CD4-positive, alpha-beta T cell treated with Interleukin-21 for 1 hour (primary cell): Measurements from ENCODE around the gene ZSCAN1.

Experiments
- DNase-seq: peaks from one replicate; pipeline ENCODE4 v3.0.0-alpha.2; 2020

Gene ZSCAN1

GRCh38 chr19:58042495-58043340 is 8.9 kb downstream of the ZSCAN1 start:
- DNase-seq, result no peak

- DNase-seq, result no peak
Measured at GRCh38 chr19:58044391-58044790, 10.6 kb downstream of the ZSCAN1 start.

- DNase-seq, result no peak
Measured at GRCh38 chr19:58044886-58045285, 11.1 kb downstream of the ZSCAN1 start.

GRCh38 chr19:58045411-58046050 is 11.7 kb downstream of the ZSCAN1 start:
- no peak for DNase-seq

- DNase-seq, result no peak
Measured at GRCh38 chr19:58046856-58047255, 13.0 kb downstream of the ZSCAN1 start.

GRCh38 chr19:58047672-58048071 is 13.8 kb downstream of the ZSCAN1 start:
- no peak for DNase-seq

- DNase-seq, result no peak
Measured at GRCh38 chr19:58052256-58052655, 18.4 kb downstream of the ZSCAN1 start.

GRCh38 chr19:58053480-58054156 is 19.8 kb downstream of the ZSCAN1 start:
- DNase-seq, result no peak

- DNase-seq, result no peak
Measured at GRCh38 chr19:58054901-58055874, 21.4 kb downstream of the ZSCAN1 start.

GRCh38 chr19:58056261-58056660 is 22.4 kb downstream of the ZSCAN1 start:
- no peak for DNase-seq

GRCh38 chr19:58056861-58057260 is 23.0 kb downstream of the ZSCAN1 start:
- no peak for DNase-seq

- DNase-seq, result no peak
Measured at GRCh38 chr19:58058467-58058866, 24.6 kb downstream of the ZSCAN1 start.

GRCh38 chr19:58059003-58059670 is 25.3 kb downstream of the ZSCAN1 start, which contains the start of gene ZNF135:
Gene ZNF135 (plus strand): TSS chr19:58059282. CDS start chr19:58060003, 721 bp downstream.
- DNase-seq, result peak; percentile 52

GRCh38 chr19:58059671-58060078 is 25.9 kb downstream of the ZSCAN1 start:
- DNase-seq, result no peak

- DNase-seq, result no peak
Measured at GRCh38 chr19:58060231-58060630, 26.4 kb downstream of the ZSCAN1 start.

- no peak for DNase-seq
Measured at GRCh38 chr19:58063712-58064111, 29.9 kb downstream of the ZSCAN1 start.

GRCh38 chr19:58067240-58067912 is 33.6 kb downstream of the ZSCAN1 start:
- DNase-seq, result no peak

GRCh38 chr19:58079792-58080191 is 46.0 kb downstream of the ZSCAN1 start:
- DNase-seq, result no peak

- no peak for DNase-seq
Measured at GRCh38 chr19:58083021-58083420, 49.2 kb downstream of the ZSCAN1 start.

GRCh38 chr19:58084596-58085347 is 50.9 kb downstream of the ZSCAN1 start:
- no peak for DNase-seq
